SHP77 (cell line): ENCODE results near the gene PRR5.
"Not testable (repeated sequence)": the region's sequence is repeated elsewhere in the genome, so short reads cannot be mapped to it uniquely, and the experiment has no call there.

Experiments
- DNase-seq, 2 experiments: peaks; one replicate each; lab custom pipeline; 2025; lab: John Stamatoyannopoulos, UW

The PRR5 gene

DNA sequence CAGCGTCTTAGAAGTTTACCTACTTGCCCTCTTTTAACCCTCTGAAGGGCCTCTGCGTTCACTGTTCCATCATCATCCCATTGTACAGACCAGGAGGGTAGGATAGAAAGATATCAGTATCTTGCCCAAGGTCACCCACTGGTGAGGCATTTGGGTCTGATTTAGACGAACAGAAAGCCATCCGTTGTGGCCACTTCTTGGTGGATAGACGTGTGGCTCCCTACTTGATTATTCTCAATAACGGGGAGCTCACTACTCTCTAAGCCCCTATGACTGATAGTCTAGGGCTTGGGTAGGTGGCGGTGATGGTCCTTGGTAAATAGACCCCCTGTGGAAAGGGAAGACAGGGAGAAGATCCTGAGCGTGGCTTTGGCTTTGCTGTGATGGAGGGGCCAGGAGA lies 28.6 kb upstream of the PRR5 start:
- no peak for DNase-seq

DNA sequence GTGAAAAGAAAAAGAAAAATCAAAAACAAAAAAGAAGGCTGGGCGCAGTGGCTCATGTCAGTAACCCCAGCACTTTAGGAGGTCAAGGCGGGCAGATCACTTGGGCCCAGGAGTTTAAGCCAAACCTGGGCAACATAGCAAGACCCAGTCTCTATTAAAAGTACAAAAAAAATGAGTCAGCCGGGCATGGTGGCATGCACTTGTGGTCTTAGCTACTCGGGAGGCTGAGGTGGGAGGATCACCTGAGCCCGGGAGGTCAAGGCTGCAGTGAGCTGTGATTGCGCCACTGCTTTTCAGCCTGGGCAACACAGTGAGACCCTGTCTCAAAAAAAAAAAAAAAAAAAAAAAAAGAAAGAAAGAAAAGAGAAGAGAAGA lies 26.0 kb upstream of the PRR5 start:
- not testable (repeated sequence) for DNase-seq

GRCh38 chr22:44676441-44677352 lies 25.3 kb upstream of the PRR5 start:
- no peak for DNase-seq

DNA sequence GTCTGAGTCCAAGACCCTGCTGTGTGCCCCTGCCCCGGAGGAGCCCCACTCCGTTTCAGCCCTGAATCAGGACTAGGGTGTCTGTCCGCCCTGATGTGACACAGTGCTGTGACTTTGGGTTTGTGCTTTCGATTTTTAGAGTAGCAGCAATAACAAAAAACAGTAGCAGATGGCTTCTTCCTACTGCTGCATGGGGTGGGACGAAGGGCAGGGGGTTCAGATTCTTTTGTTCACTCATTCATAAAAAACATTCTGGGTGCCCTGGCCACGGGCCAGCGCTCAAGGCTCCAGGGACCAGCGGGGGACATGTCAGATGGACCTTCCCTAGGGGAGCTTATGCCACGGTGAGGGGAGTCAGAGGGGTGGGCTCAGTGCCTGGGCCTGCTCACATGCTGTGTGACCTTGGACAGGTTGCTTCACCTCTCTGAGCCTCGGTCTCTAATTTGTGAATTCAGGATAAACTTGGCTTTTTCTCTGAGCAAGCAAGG lies 24.6 kb upstream of the PRR5 start:
- no peak for DNase-seq

DNA sequence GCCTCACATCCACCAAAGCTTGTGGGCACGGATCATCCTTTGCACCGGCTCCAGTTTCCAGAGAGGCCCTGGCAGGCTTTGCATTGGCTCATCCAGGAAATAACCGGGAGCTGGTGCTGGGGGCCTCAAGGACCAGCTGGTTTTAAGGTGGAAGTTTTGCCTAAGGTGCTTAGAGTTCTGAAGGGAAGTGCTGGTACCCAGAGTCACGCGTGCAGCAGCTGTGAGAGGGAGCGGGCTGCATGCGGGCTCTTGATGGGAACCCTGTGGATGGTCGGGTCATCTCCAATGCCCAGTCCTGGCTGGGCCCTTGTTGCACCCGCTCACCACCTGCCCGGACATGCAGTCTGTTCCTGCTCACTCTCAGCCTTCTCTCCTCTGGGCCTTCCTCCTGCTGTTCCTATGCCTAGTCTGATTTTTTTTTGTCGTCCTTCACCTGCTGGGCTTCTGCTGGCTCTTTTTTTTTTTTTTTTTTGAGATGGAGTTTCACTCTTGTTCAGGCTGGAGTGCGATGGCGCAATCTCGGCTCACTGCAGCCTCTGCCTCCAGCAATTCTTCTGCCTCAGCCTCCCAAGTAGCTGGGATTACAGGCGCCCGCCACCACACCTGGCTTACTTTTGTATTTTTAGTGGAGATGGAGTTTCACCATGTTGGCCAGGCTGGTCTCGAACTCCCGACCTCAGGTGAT lies 24.0 kb upstream of the PRR5 start:
- DNase-seq = no peak

GRCh38 chr22:44678556-44679305 lies 23.3 kb upstream of the PRR5 start:
- DNase-seq = no peak

- not testable (repeated sequence) for DNase-seq
These were observed 22.7 kb upstream of the PRR5 start for GRCh38 chr22:44679306-44679647.

DNA sequence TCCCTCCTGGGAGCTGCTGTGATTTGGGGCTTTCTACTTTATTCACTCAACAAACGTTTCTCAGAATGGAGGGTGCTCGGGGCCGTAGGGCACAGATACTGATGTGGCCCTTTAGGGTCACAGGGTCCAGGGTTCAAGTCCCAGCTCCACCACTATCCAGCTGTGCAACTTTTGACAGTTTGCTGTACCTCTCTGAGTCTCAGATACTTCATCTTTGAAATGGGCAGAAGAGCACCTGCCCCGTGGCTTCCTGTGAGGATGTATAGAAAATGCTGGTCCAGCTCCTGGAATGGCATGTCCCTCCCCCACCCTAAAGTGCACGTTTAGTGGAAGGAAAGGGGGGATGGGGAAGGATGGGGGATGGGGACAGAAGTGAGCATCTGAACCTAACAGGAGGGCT lies 21.9 kb upstream of the PRR5 start:
- no peak for DNase-seq

DNA sequence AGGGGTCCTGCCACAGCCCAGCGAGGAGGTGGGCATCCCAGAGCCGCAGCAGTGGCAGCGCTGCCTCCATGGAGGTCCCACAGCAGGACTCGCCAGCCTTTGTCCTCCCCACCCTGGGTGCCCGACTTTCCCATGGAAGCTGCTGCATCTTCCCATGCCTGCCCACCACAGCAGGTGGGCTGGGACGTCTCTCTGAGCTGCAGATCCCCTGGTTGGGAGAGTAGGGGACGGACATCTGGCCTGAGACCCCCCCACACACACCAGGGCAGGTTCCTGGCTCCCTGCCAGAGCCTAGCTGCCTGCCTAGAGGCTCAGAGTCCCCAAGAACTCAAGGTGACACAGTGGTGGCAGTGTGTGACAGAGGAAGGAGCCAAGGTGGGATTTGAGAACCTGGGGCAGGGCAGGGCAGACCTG lies 21.5 kb upstream of the PRR5 start:
- DNase-seq = no peak

DNA sequence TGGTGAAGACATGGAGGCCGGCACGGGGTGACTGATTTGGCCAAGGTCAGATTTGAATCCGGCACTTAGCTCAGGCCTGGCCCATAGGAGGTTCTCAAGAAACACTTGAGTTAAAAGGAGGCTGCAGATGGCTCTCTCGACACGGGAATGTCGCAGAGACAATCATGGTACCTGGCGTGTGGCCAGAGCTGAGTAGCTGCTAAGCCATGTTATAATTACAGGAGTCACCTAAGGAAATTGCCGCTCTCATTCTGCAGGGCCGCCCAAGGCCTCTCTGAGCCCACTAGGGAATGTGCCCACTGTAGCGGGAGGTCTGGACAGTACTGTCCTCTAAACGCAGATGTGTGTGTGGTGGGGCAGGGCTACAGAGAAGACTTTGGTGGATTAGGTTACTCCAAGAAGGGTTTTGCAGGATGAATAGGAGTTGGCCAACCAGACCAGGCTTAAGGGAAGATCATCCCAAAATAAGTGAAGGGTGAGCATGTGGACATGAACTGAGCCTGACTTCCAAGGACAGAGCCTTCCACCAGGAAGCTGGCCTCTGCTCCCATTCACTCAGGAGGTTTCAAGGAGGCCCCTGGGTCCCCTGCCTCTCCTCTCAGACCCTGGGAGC lies 19.3 kb upstream of the PRR5 start:
- no peak for DNase-seq

GRCh38 chr22:44683237-44683636 lies 18.8 kb upstream of the PRR5 start:
- no peak for DNase-seq

DNA sequence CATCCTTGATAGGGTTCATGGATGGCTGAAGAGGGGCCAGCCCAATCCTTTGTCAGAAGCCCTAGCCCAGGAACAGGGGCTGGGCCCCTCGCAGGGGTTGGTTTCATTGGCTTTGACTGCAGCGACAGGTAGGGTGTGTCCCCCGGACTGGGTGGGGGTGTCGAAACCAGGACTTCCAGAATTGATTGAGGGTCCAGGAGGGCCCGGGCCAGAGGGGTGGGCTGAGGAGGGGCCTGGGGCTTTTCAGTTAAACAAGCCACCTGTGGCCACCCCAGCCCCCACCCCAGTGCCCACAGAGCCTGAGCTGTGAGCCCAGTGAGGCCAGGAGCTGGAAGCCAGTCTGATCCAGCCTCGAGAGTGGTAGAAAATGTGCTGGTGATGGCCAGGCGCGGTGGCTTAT lies 18.1 kb upstream of the PRR5 start:
- DNase-seq = no peak

DNA sequence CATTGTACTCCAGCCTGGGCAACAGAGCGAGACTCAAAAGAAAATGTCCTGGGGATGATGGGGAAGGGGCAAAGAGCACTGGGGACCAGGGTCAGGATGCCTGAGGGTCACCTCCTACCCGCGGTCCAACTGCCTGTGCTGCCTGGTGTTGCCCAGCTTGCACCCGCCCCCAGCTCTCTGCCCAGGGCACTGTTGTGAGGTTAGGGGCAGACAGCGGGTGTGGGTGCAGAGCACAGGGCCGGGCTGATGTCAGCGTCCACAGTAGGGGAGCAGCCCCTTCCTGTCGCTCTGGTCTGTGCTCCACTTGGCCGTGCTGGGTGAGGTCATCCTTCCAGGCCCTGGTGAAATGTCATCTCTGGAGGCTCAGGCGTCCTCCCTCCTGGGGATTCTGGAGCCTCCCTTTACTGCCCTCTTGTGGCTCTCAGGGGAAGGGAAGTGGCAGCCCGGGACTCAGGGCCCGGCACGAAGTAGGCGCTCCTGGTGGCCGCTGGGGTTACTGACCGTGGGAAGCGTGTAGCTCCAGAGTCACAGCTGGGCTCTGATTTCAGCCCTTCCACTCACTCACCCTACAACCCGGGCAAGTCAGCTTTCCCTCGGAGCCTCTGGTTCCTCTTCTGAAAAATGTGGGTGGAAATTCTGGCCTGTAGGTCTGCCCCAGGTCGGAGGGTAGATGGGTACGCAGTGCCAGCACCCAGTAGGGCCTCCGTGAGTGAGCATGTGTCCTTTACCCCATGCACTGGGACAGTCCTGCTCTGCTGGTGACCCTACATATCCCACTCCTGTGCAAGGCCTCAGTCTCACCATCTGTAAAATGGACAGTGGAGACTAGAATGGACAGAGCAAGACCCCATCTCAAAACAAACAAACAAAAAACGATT lies 17.3 kb upstream of the PRR5 start:
- peak; percentile 97 to 98 for DNase-seq

- DNase-seq = peak in 1 of 2 experiments; percentile 32
These were observed 16.5 kb upstream of the PRR5 start for GRCh38 chr22:44685384-44686056.

- no peak for DNase-seq
These were observed 15.0 kb upstream of the PRR5 start for GRCh38 chr22:44686873-44687600.

DNA sequence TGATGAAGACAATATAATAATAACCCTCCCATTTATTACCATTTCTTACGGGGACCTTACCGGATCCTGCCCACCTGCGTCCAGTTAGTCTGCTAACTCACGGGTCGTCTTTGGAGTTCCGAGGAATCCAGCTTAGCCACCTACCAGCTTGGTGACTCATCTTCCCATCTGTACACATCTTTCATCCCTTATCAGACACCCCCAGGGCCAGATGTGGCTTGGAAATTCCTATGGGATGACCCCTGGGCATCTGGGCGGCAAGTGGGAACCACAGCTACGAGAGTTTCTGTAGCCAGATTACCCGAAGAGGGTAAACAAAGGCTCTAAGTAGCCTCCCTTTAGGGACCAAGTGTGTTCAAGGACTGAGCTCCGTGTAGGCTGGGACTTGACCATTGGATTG lies 12.8 kb upstream of the PRR5 start:
- DNase-seq = no peak

GRCh38 chr22:44689915-44690524 lies 12.0 kb upstream of the PRR5 start:
- no peak for DNase-seq

DNA sequence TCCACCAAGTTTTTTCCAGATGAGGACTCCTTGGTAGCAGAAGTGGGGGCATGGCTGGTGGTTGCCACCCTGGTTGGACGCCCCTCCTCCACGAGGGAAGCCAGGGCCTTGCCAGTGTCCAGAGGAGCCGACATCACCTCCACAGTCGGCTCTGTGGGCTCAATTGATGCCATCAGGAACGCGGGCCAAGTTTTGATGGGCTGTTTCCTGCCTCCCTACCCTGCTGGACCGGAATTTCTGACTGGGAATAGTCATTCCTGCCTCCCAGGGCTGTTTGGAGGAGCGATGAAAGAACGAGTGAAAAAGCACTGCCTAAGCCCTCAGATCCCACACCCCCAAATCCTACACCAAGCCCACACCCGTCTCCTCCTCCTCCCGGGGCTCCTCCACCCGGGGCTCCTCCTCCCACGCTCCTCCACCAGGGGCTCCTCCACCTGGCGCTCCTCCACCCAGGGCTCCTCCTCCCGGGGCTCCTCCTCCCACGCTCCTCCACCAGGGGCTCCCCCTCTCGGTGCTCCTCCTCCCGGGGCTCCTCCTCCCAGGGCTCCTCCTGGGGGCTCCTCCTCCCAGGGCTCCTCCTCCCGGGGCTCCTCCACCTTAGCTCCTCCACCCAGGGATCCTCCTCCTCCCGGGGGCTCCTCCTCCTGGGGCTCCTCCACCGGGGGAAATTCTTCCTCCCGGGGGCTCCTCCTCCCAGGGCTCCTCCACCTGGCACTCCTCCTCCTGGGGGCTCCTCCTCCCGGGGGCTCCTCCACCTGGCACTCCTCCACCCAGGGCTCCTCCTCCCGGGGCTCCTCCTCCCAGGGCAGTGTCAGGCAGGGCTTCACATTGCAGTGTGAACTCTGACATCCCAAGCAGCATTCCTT lies 10.0 kb upstream of the PRR5 start:
- no peak for DNase-seq

- no peak for DNase-seq
These were observed 9.4 kb upstream of the PRR5 start for GRCh38 chr22:44692662-44693007.
